ENCODE measurements around the gene PLCD3. TPM values are rescaled to one million over a fixed set of nuclear protein-coding genes. Genes with fewer than 3 reads are reported as not detected.

The PLCD3 gene
- total RNA-seq, 1 donor from 2014 or later, result 6.2 TPM

DNA sequence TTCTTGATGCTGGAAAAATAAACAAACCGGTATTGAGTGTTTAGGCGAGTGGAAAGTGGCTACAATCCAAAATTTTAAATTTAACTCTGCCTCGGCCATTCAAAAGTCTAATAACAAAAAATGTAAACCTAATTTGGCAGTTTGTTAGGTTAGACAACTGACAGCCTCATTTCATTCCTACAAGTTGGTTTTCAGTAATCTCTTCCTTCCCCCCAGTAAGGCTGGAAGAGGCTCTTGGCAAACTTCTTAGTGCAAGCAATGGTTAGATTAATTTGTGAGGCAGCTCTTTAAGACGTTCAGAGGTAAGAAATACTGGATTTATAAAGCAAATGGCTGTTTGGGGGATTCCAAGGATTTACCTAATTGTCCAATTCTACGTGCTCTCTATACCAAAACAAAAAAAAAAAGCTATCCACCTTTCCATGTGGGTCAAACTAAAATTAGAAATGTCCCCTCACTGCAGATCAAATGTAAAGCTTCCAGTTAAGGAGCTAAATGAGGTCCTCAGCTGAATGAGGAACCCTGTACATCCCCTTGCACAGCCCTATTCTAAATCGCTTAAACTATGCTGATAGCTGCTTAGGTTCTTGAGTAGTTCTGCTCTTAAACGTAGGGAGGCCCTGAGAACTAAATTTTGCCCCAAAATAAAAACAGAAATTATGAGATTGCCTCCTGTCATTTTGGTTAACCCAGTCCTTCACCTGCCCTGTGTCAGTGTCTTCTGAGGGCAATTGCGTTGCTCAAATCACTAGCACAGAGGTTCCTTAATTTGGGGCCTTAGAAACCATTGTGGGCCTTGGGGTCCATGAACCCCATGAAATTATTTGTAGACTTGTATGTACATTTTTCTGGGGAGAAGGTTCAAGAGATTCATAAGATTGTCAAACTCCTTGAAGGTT lies 18.8 kb upstream of the PLCD3 start:
- Mint-ChIP-seq H3K9me3 (ENCODE audit: unreplicated experiment) (peaks cover 16% of the 10 kb centered on the region), H3K36me3 (ENCODE audit: unreplicated experiment) (no peaks in the 10 kb centered on the region), H3K4me1 (ENCODE audit: low read depth, unreplicated experiment) (peaks cover 15% of the 10 kb centered on the region), H3K27ac (ENCODE audit: unreplicated experiment) (peak overlapping the region; percentile 48), H3K27me3 (ENCODE audit: unreplicated experiment) (peaks cover 8% of the 10 kb centered on the region), H3K4me3 (ENCODE audit: unreplicated experiment) (peak overlapping the region; percentile 75)
- TF ChIP-seq, protein P1, sequence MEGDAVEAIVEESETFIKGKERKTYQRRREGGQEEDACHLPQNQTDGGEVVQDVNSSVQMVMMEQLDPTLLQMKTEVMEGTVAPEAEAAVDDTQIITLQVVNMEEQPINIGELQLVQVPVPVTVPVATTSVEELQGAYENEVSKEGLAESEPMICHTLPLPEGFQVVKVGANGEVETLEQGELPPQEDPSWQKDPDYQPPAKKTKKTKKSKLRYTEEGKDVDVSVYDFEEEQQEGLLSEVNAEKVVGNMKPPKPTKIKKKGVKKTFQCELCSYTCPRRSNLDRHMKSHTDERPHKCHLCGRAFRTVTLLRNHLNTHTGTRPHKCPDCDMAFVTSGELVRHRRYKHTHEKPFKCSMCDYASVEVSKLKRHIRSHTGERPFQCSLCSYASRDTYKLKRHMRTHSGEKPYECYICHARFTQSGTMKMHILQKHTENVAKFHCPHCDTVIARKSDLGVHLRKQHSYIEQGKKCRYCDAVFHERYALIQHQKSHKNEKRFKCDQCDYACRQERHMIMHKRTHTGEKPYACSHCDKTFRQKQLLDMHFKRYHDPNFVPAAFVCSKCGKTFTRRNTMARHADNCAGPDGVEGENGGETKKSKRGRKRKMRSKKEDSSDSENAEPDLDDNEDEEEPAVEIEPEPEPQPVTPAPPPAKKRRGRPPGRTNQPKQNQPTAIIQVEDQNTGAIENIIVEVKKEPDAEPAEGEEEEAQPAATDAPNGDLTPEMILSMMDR (IDR thresholded peaks at IDR 0.05; ENCODE audit: partially characterized antibody, unreplicated experiment), result no peak
- no peak for DNase-seq

- peak; percentile 48 for DNase-seq
- H3K9me3 Mint-ChIP-seq (ENCODE audit: unreplicated experiment), result peaks cover 16% of the 10 kb centered on the region
- peaks cover 15% of the 10 kb centered on the region for H3K4me1 Mint-ChIP-seq (ENCODE audit: low read depth, unreplicated experiment)
- TF ChIP-seq, protein P1 (IDR thresholded peaks at IDR 0.05; ENCODE audit: partially characterized antibody, unreplicated experiment), result no peak
- H3K4me3 Mint-ChIP-seq (ENCODE audit: unreplicated experiment), result peak overlapping the region; percentile 98
- peaks cover 8% of the 10 kb centered on the region for H3K27me3 Mint-ChIP-seq (ENCODE audit: unreplicated experiment)
- no peaks in the 10 kb centered on the region for H3K36me3 Mint-ChIP-seq (ENCODE audit: unreplicated experiment)
- peak overlapping the region; percentile 100 for H3K27ac Mint-ChIP-seq (ENCODE audit: unreplicated experiment)
Measured at GRCh38 chr17:45149669-45150664, 17.7 kb upstream of the PLCD3 start.

DNA sequence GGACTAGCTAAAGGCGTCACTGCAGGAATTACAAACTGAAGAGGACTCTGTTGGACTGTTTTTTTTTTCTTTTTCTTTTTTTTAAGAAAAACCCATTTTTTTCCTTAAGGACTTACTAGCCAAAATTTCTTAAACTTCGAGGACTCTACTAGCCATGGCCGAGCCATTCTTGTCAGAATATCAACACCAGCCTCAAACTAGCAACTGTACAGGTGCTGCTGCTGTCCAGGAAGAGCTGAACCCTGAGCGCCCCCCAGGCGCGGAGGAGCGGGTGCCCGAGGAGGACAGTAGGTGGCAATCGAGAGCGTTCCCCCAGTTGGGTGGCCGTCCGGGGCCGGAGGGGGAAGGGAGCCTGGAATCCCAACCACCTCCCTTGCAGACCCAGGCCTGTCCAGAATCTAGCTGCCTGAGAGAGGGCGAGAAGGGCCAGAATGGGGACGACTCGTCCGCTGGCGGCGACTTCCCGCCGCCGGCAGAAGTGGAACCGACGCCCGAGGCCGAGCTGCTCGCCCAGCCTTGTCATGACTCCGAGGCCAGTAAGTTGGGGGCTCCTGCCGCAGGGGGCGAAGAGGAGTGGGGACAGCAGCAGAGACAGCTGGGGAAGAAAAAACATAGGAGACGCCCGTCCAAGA lies 16.8 kb upstream of the PLCD3 start:
- Mint-ChIP-seq H3K27me3 (ENCODE audit: unreplicated experiment) (peaks cover 8% of the 10 kb centered on the region), H3K27ac (ENCODE audit: unreplicated experiment) (peak overlapping the region; percentile 100), H3K4me3 (ENCODE audit: unreplicated experiment) (peak overlapping the region; percentile 98), H3K4me1 (ENCODE audit: low read depth, unreplicated experiment) (peaks cover 15% of the 10 kb centered on the region), H3K36me3 (ENCODE audit: unreplicated experiment) (no peaks in the 10 kb centered on the region), H3K9me3 (ENCODE audit: unreplicated experiment) (peaks cover 16% of the 10 kb centered on the region)
- TF ChIP-seq, protein P1 (IDR thresholded peaks at IDR 0.05; ENCODE audit: partially characterized antibody, unreplicated experiment), result peak; percentile 66
- DNase-seq, result peak; percentile 88

DNA sequence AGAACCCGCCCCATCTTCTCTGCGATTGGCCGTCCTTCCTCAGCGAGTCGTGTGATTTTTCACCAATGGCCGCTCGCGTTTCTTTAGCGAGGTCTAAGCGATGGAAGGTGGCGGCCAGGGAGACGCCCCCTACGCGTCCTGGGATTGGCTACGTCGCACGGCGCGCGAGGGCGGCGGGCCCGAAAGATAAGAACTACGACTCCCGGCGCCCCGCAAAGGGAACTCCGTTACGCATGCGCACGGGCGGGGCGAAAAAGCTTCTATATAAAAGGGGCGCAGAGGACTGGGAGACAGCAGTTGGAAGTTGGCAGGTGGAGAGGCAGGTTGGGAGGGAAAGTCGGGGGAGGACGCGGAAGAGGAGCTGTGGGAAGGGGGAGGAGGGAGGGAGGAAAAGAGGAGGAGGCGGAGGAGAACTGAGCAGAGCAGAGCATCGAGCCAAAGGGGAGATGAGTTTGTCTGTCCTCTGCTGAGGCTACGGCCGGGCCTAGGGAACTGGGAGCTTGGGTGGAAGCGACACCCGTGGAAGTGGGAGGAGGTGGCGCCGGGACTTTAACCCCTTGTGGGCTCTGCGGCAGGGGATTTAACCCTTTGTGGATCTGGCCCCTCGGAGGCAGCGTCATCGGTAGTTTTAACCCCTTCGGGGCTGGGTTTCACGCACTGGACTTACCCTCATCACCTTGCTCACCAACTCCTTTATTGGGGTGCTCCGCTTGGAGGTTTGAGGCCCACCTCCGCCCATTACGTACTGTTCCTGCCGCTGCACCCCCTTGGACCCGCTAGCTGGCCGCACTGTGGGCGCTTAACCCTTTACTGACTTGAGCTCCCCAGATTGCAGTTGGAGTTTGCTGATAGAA lies 16.1 kb upstream of the PLCD3 start, which contains the start of gene HEXIM1:
Gene HEXIM1, plus strand, starts transcription at position 293 of the 854 bp plus-strand sequence. CDS start 716 bp downstream, outside the sequence.
- Mint-ChIP-seq H3K36me3 (ENCODE audit: unreplicated experiment) (no peaks in the 10 kb centered on the region), H3K9me3 (ENCODE audit: unreplicated experiment) (peaks cover 16% of the 10 kb centered on the region), H3K4me3 (ENCODE audit: unreplicated experiment) (peak within 1 kb of the TSS; percentile 98), H3K27me3 (ENCODE audit: unreplicated experiment) (peaks cover 8% of the 10 kb centered on the region), H3K4me1 (ENCODE audit: low read depth, unreplicated experiment) (peaks cover 16% of the 10 kb centered on the region), H3K27ac (ENCODE audit: unreplicated experiment) (peak within 1 kb of the TSS; percentile 100)
- peak; percentile 98 for DNase-seq
- TF ChIP-seq, protein P1 (IDR thresholded peaks at IDR 0.05; ENCODE audit: partially characterized antibody, unreplicated experiment), result no peak

Data from glutamatergic neuron (in vitro differentiated cells).